GM18858 (cell line): Measurements from ENCODE around the gene CASP8.
"Not testable (repeated sequence)": the region's sequence is repeated elsewhere in the genome, so short reads cannot be mapped to it uniquely, and the experiment has no call there.

Experiments used
- ATAC-seq: cut with Tn5 transposase; IDR thresholded peaks from one replicate; pipeline ENCODE4 v1.9.1; 2021; ENCODE audit not compliant: unreplicated experiment

Gene CASP8

GRCh38 chr2:201269764-201270163, 9.4 kb downstream of the CASP8 start:
- no peak for ATAC-seq

- no peak for ATAC-seq
These were observed 10.1 kb downstream of the CASP8 start for GRCh38 chr2:201270293-201271001.

GRCh38 chr2:201271917-201272316, 11.6 kb downstream of the CASP8 start:
- no peak for ATAC-seq

- ATAC-seq: no peak
These were observed 13.1 kb downstream of the CASP8 start for GRCh38 chr2:201273330-201273983.

GRCh38 chr2:201275069-201275468, 14.7 kb downstream of the CASP8 start:
- ATAC-seq: no peak

- ATAC-seq: no peak
These were observed 15.7 kb downstream of the CASP8 start for GRCh38 chr2:201275990-201276389.

GRCh38 chr2:201276511-201276910, 16.2 kb downstream of the CASP8 start:
- no peak for ATAC-seq

GRCh38 chr2:201279079-201279478, 18.7 kb downstream of the CASP8 start:
- ATAC-seq: no peak

- ATAC-seq: no peak
These were observed 20.1 kb downstream of the CASP8 start for GRCh38 chr2:201280191-201281040.

GRCh38 chr2:201285499-201285898, 25.2 kb downstream of the CASP8 start:
- ATAC-seq: no peak

GRCh38 chr2:201290457-201291148, 30.3 kb downstream of the CASP8 start:
- ATAC-seq: not testable (repeated sequence)

- ATAC-seq: no peak
These were observed 38.2 kb downstream of the CASP8 start for GRCh38 chr2:201298462-201299052.

GRCh38 chr2:201299929-201300328, 39.6 kb downstream of the CASP8 start:
- ATAC-seq: not testable (repeated sequence)

GRCh38 chr2:201307876-201308275, 47.5 kb downstream of the CASP8 start:
- ATAC-seq: no peak

- ATAC-seq: no peak
These were observed 48.6 kb downstream of the CASP8 start for GRCh38 chr2:201308914-201309313.

- ATAC-seq: no peak
These were observed 53.0 kb downstream of the CASP8 start for GRCh38 chr2:201313362-201313761.

GRCh38 chr2:201319511-201319910, 59.2 kb downstream of the CASP8 start:
- ATAC-seq: no peak

GRCh38 chr2:201320257-201320656, 59.9 kb downstream of the CASP8 start:
- ATAC-seq: no peak

GRCh38 chr2:201320701-201321100, 60.4 kb downstream of the CASP8 start:
- no peak for ATAC-seq

- ATAC-seq: no peak
These were observed 62.4 kb downstream of the CASP8 start for GRCh38 chr2:201322772-201323171.

- no peak for ATAC-seq
These were observed 67.3 kb downstream of the CASP8 start for GRCh38 chr2:201327678-201328077.
